CD8-positive, alpha-beta memory T cell (primary cell): Measurements from ENCODE around the gene MYBPC3. TPM values are rescaled to one million over a fixed set of nuclear protein-coding genes. Genes with fewer than 3 reads are reported as not detected.

Experiments
- CTCF ChIA-PET: fragments of 350-600 bp; sonication (Branson Sonifier 250); formaldehyde crosslinking; loops from one replicate; lab custom pipeline; 2021; ENCODE audit warnings: antibody characterized with exemption; lab: Charles Lee
- POLR2A ChIA-PET: fragments of 350-600 bp; sonication (Branson Sonifier 250); formaldehyde crosslinking; loops from one replicate; lab custom pipeline; 2021; ENCODE audit warnings: antibody characterized with exemption; lab: Charles Lee
- DNase-seq, 5 donors: peaks; one replicate each; pipeline versions ENCODE4 v3.0.0 to v3.0.0-alpha.2; 2020 to 2022; ENCODE audit warnings: mixed read lengths in 1 of 5
- H3K27ac ChIP-seq: one replicate; pipeline ENCODE4 v1.7.0; 2013; ENCODE audit warnings: low read depth, mild to moderate bottlenecking, low read length, moderate library complexity
- H3K27me3 ChIP-seq: 2 replicates; pipeline ENCODE4 v1.7.0; 2013; ENCODE audit warnings: low read length, mild to moderate bottlenecking; ENCODE audit not compliant: insufficient read depth, poor library complexity, severe bottlenecking
- H3K36me3 ChIP-seq: 2 replicates; pipeline ENCODE4 v1.7.0; 2013; ENCODE audit warnings: mild to moderate bottlenecking, low read length, moderate library complexity; ENCODE audit not compliant: insufficient read depth
- H3K4me1 ChIP-seq: 2 replicates; pipeline ENCODE4 v1.7.0; 2013; ENCODE audit warnings: mild to moderate bottlenecking, low read length, moderate library complexity; ENCODE audit not compliant: insufficient read depth
- H3K4me3 ChIP-seq: 2 replicates; pipeline ENCODE4 v1.7.0; 2013; ENCODE audit warnings: mild to moderate bottlenecking, low read length
- H3K9me3 ChIP-seq: 2 replicates; pipeline ENCODE4 v1.7.0; 2013; ENCODE audit warnings: mild to moderate bottlenecking, low read length
- H3K27ac Mint-ChIP-seq, 8 donors: one replicate each; pipeline ENCODE4 v1.8.0; 2020 to 2021; ENCODE audit warnings: mixed read lengths in 8 of 8, mild to moderate bottlenecking in 6 of 8, inconsistent platforms in 3 of 8, moderate library complexity in 3 of 8
- H3K27me3 Mint-ChIP-seq, 2 donors: one replicate each; pipeline ENCODE4 v1.8.0; 2020 to 2021; ENCODE audit warnings: mixed read lengths in 2 of 2, mild to moderate bottlenecking in 1 of 2, moderate library complexity in 1 of 2
- H3K36me3 Mint-ChIP-seq, 3 donors: one replicate each; pipeline ENCODE4 v1.8.0; 2020 to 2021; ENCODE audit warnings: mixed read lengths in 3 of 3, inconsistent platforms in 1 of 3, mild to moderate bottlenecking in 1 of 3
- H3K4me1 Mint-ChIP-seq, 3 donors: one replicate each; pipeline ENCODE4 v1.8.0; 2020 to 2021; ENCODE audit warnings: mixed read lengths in 3 of 3, inconsistent platforms in 1 of 3, mild to moderate bottlenecking in 1 of 3
- H3K4me3 Mint-ChIP-seq, 7 donors: one replicate each; pipeline ENCODE4 v1.8.0; 2020 to 2021; ENCODE audit warnings: mixed read lengths in 7 of 7, mild to moderate bottlenecking in 6 of 7, moderate library complexity in 4 of 7, inconsistent platforms in 2 of 7
- H3K9me3 Mint-ChIP-seq, 5 donors: one replicate each; pipeline ENCODE4 v1.8.0; 2020 to 2022; ENCODE audit warnings: mixed read lengths in 5 of 5, mild to moderate bottlenecking in 3 of 5, moderate library complexity in 2 of 5, inconsistent platforms in 1 of 5
- polyA plus RNA-seq: library from polyadenylated mRNA; unstranded; fragments of 300-500 nt; fragmentation: Illumina TruSeq; gene quantifications from one replicate; pipeline ENCODE4 v1.2.3, GENCODE V29; 2021
- total RNA-seq, 2 experiments: library from RNA; stranded (reverse); gene quantifications; one replicate each; pipeline ENCODE4 v1.2.3, GENCODE V29; 2021

The MYBPC3 gene
- total and polyA plus RNA-seq, 3 experiments from 2014 or later: not detected

DNA sequence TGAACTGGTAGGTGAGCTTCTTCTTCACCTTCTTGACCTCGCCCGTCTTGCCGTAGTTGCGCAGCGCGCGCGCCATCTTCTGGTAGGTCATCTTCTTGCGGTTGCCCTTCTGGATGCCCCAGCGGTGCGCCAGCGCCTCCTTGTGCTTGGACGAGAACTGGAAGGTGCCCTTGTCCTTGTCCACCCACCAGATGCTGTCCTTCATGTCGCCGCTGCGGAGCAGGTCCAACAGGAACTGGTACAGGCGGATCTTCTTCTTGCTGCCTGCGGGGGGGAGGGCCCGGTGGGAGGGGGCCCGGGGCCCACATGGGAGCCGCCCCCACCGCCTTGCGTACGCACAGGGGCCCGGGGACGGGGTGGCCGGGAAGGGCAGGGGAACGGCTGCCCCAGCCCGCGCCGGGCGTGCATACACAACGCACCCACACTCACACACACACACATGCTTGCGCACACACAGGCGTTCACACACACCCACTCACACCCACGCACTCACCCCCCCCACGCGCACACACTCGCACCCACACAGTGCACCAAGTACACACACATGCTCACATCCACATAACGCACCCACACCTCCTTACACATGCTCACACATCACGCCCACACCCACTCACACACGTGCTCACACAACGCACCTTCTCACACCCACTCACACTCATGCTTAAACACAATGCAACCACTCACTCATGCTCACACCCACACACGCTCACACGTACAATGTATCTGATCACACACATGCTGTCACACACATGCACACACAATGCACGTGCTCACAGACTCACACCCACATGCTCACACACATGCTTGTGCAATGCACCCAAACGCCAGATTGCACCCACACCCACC is 3.0 kb upstream of the MYBPC3 start:
- H3K27me3 Mint-ChIP-seq: no peaks in the 10 kb centered on the region
- H3K36me3 Mint-ChIP-seq: no peaks in the 10 kb centered on the region
- Histone ChIP-seq H3K36me3 (no peaks in the 10 kb centered on the region), H3K27me3 (no peaks in the 10 kb centered on the region), H3K4me1 (no peaks in the 10 kb centered on the region), H3K27ac (no peak overlapping the region), H3K4me3 (no peak overlapping the region), H3K9me3 (no peaks in the 10 kb centered on the region)
- no peak overlapping the region for H3K4me3 Mint-ChIP-seq
- no peak overlapping the region for H3K27ac Mint-ChIP-seq
- POLR2A ChIA-PET: no interaction called here
- CTCF ChIA-PET: no interaction called here
- H3K9me3 Mint-ChIP-seq: no peaks in the 10 kb centered on the region
- H3K4me1 Mint-ChIP-seq: peaks cover 0 to 2% (median 0%) of the 10 kb centered on the region in 3 donors
- no peak for DNase-seq

- H3K27ac Mint-ChIP-seq: no peak overlapping the region
- CTCF ChIA-PET: no interaction called here
These were observed 2.4 kb upstream of the MYBPC3 start for GRCh38 chr11:47354913-47355282.

DNA sequence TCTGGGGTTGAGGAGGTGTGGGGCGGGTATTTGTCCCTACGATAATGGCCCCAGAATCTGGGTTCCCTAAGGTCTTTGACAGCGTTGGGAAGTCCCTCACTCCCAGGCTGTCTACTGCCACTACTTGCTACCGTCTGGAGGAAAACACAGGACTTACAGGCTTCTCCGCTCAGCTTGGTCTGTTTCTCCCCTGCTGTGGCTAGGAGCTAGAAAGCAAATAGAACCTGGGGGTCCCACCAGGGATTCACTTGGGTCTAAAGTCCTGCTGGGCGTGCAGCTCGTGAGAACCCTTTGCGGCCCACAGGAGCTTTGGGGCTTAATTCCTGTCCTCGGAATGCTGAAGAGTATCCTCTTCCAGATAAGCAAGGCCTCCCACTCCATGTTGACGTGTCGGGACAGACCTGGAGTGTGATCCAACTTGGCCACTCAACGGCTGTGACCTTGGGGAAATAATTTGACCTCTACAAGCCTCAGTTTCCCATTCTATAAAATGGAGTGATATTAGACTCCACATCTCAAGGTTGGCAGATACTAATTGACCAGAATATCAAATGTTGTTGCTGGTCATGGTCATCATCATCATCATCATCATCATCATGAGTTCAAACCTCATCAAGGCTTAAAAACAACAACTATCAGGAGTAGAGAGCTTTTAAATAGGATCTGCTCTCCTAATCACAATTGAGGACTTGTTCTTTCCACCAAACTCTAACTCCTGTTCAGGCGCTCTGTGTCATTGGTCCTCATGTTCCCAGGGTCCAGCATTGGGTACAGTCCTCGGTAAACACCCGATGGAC is 1.7 kb upstream of the MYBPC3 start:
- H3K27ac Mint-ChIP-seq: no peak overlapping the region
- Histone ChIP-seq H3K4me3 (no peak overlapping the region), H3K36me3 (no peaks in the 10 kb centered on the region), H3K27ac (no peak overlapping the region), H3K9me3 (no peaks in the 10 kb centered on the region), H3K4me1 (no peaks in the 10 kb centered on the region), H3K27me3 (no peaks in the 10 kb centered on the region)
- CTCF ChIA-PET: no interaction called here
- H3K36me3 Mint-ChIP-seq: no peaks in the 10 kb centered on the region
- no peak overlapping the region for H3K4me3 Mint-ChIP-seq
- no peaks in the 10 kb centered on the region for H3K4me1 Mint-ChIP-seq
- no peak for DNase-seq
- no peaks in the 10 kb centered on the region for H3K27me3 Mint-ChIP-seq
- H3K9me3 Mint-ChIP-seq: no peaks in the 10 kb centered on the region
- POLR2A ChIA-PET: no interaction called here

More at GRCh38 chr11:47354913-47355282, 2.4 kb upstream of the MYBPC3 start:
- Mint-ChIP-seq H3K27me3 (no peaks in the 10 kb centered on the region), H3K4me3 (no peak overlapping the region), H3K4me1 (peaks cover 0 to 2% (median 0%) of the 10 kb centered on the region in 3 donors), H3K9me3 (no peaks in the 10 kb centered on the region), H3K36me3 (no peaks in the 10 kb centered on the region)
- DNase-seq: no peak
- no peaks in the 10 kb centered on the region for H3K4me1 ChIP-seq
- no peaks in the 10 kb centered on the region for H3K9me3 ChIP-seq
- H3K36me3 ChIP-seq: no peaks in the 10 kb centered on the region
- no peak overlapping the region for H3K4me3 ChIP-seq
- no peak overlapping the region for H3K27ac ChIP-seq
- POLR2A ChIA-PET: no interaction called here
- no peaks in the 10 kb centered on the region for H3K27me3 ChIP-seq

- no peaks in the 10 kb centered on the region for H3K9me3 Mint-ChIP-seq
- H3K4me3 Mint-ChIP-seq: no peak overlapping the region
- no peaks in the 10 kb centered on the region for H3K27me3 ChIP-seq
- no peaks in the 10 kb centered on the region for H3K4me1 ChIP-seq
- H3K4me3 ChIP-seq: no peak overlapping the region
- no peak for DNase-seq
- no peak overlapping the region for H3K27ac ChIP-seq
- no peaks in the 10 kb centered on the region for H3K36me3 ChIP-seq
- ChIA-PET POLR2A (no interaction called here), CTCF (no interaction called here)
- no peaks in the 10 kb centered on the region for H3K36me3 Mint-ChIP-seq
- H3K9me3 ChIP-seq: no peaks in the 10 kb centered on the region
- no peak overlapping the region for H3K27ac Mint-ChIP-seq
- peaks cover 0 to 1% of the 10 kb centered on the region in 2 donors for H3K27me3 Mint-ChIP-seq
- H3K4me1 Mint-ChIP-seq: no peaks in the 10 kb centered on the region
These were observed 1.1 kb downstream of the MYBPC3 start for GRCh38 chr11:47351156-47352126.

DNA sequence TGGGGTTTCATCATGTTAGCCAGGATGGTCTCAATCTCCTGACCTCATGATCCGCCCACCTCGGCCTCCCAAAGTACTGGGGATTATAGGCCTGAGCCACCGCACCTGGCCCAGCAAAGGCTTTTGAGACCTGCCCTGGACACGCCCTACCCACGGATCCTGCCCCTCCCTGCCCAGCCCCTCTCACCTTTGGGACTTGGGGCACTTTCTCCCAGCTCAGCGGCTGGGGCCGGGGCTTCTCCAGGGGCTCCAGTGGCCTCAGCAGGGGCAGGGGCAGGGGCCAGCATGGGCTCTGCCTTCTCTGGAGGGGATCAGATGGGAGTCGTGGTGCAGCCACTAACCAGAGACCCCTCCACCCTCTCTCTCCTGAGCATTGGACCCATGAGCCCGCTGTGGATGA is 2.2 kb downstream of the MYBPC3 start:
- peaks cover 0 to 3% of the 10 kb centered on the region in 2 donors for H3K27me3 Mint-ChIP-seq
- no peaks in the 10 kb centered on the region for H3K36me3 Mint-ChIP-seq
- H3K4me1 Mint-ChIP-seq: no peaks in the 10 kb centered on the region
- no peaks in the 10 kb centered on the region for H3K36me3 ChIP-seq
- ChIA-PET CTCF (no interaction called here), POLR2A (no interaction called here)
- H3K4me3 Mint-ChIP-seq: no peak overlapping the region
- H3K4me1 ChIP-seq: no peaks in the 10 kb centered on the region
- no peaks in the 10 kb centered on the region for H3K9me3 Mint-ChIP-seq
- no peaks in the 10 kb centered on the region for H3K27me3 ChIP-seq
- no peak overlapping the region for H3K27ac ChIP-seq
- no peaks in the 10 kb centered on the region for H3K9me3 ChIP-seq
- H3K4me3 ChIP-seq: no peak overlapping the region
- H3K27ac Mint-ChIP-seq: no peak overlapping the region
- DNase-seq: no peak

DNA sequence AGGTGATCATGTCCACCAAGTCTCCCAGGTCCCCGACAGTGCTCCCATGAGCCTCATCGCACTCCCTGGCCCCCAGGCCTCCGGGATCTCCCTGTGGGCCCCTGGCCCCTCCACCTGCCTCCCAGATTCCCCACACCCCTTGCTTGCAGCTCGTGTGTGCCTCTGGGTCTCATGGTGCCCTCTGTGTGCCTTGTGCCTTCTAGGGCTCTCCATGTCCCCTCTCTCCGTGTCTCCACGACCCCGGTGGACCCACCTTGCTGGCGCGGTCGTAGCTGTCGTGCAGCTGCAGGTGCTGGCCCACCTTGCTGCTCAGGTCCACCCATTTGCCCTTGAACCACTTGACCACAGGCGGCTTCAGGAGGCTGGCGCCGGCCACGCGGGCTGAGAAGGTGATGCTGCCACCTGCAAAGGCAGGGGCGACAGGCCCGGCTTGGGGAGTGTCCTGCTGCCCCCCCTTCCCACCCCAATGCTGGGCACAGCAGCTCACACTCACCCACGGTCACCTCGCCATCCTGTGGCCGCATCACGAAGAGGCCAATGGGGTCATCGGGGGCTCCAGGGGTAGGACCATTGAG is 2.9 kb downstream of the MYBPC3 start:
- H3K4me1 Mint-ChIP-seq: no peaks in the 10 kb centered on the region
- H3K27me3 Mint-ChIP-seq: peaks cover 0 to 3% of the 10 kb centered on the region in 2 donors
- H3K9me3 Mint-ChIP-seq: no peaks in the 10 kb centered on the region
- ChIA-PET CTCF (interaction anchor here (1.5 kb wide), 1 partner anchor 24 kb away, joined by 5 read pairs; no protein-coding TSS in a partner anchor), POLR2A (no interaction called here)
- H3K27me3 ChIP-seq: no peaks in the 10 kb centered on the region
- H3K9me3 ChIP-seq: no peaks in the 10 kb centered on the region
- no peaks in the 10 kb centered on the region for H3K4me1 ChIP-seq
- H3K4me3 Mint-ChIP-seq: no peak overlapping the region
- H3K36me3 ChIP-seq: no peaks in the 10 kb centered on the region
- H3K36me3 Mint-ChIP-seq: no peaks in the 10 kb centered on the region
- H3K4me3 ChIP-seq: no peak overlapping the region
- H3K27ac ChIP-seq: no peak overlapping the region
- H3K27ac Mint-ChIP-seq: no peak overlapping the region
- no peak for DNase-seq

DNA sequence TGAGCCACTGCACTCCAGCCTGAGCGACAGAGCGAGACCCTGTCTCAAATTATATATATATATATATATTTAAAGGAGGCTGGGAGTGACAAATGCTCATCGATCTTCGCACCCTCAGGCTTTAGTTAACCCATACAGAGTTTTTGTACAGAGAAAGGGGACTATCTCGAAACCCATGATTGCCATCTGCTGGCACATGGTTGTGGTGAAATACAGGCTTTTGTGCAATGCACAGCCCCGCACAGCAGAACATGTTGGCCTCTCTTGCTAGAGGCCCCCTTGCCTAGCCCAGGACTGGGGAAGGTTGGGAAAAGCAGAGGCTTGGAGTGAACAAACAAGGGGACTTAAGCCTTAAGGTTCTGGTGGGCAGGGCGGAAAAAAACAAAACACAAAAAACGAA is 3.6 kb downstream of the MYBPC3 start:
- Histone ChIP-seq H3K27ac (no peak overlapping the region), H3K4me3 (no peak overlapping the region), H3K4me1 (no peaks in the 10 kb centered on the region), H3K27me3 (no peaks in the 10 kb centered on the region), H3K36me3 (no peaks in the 10 kb centered on the region), H3K9me3 (no peaks in the 10 kb centered on the region)
- Mint-ChIP-seq H3K27me3 (peaks cover 0 to 3% of the 10 kb centered on the region in 2 donors), H3K36me3 (no peaks in the 10 kb centered on the region), H3K9me3 (no peaks in the 10 kb centered on the region), H3K27ac (no peak overlapping the region), H3K4me3 (no peak overlapping the region), H3K4me1 (no peaks in the 10 kb centered on the region)
- ChIA-PET POLR2A (no interaction called here), CTCF (interaction anchor here (1.5 kb wide), 1 partner anchor 25 kb away, joined by 5 read pairs; no protein-coding TSS in a partner anchor)
- no peak for DNase-seq
